K562 (cell line): ENCODE data around the gene GRIN1. TPM values are rescaled to one million over a fixed set of nuclear protein-coding genes. Genes with fewer than 3 reads are reported as not detected.
A peak's percentile ranks its signal among the peaks of the same experiment; 100 is the strongest.

Experiments
- CCAR2 ChIP-seq: fragments of 200-400 bp; formaldehyde crosslinking; IDR thresholded peaks from 2 replicates; pipeline ENCODE4 v1.6.1; 2017; ENCODE audit warnings: mild to moderate bottlenecking, low read depth, low read length
- ELF4 ChIP-seq: fragments of 450-650 bp; formaldehyde crosslinking; IDR thresholded peaks from 2 replicates; pipeline ENCODE4 v1.4.0; 2022; ENCODE audit warnings: missing genetic modification characterization
- JUND ChIP-seq, 2 experiments: IDR thresholded peaks; 2 replicates in 1 of 2; 3 replicates in 1 of 2; pipeline ENCODE4 v1.6.1; 2011; ENCODE audit warnings: borderline replicate concordance in 2 of 2, low read depth in 2 of 2, low read length in 2 of 2, improper control_type of control experiment in 1 of 2, missing biosample characterization in 1 of 2, missing genetic modification characterization in 1 of 2, missing genetic modification reagents in 1 of 2
- MCM7 ChIP-seq, 2 experiments: fragments of 450-650 bp; IDR thresholded peaks; 2 replicates each; pipeline ENCODE4 v1.6.1; 2016 to 2018
- MTA3 ChIP-seq: fragments of 450-650 bp; formaldehyde crosslinking; IDR thresholded peaks from 2 replicates; pipeline ENCODE4 v1.6.1; 2017; ENCODE audit warnings: mild to moderate bottlenecking, borderline replicate concordance
- PHF20 ChIP-seq: fragments of 450-650 bp; IDR thresholded peaks from 2 replicates; pipeline ENCODE4 v1.6.1; 2018; ENCODE audit not compliant: partially characterized antibody
- POU5F1 ChIP-seq: fragments of 150-350 bp; IDR thresholded peaks from 2 replicates; pipeline ENCODE4 v1.6.1; 2014; ENCODE audit warnings: borderline replicate concordance, low read length, low read depth, mild to moderate bottlenecking; ENCODE audit not compliant: partially characterized antibody
- PRPF4 ChIP-seq: fragments of 200-400 bp; formaldehyde crosslinking; IDR thresholded peaks from one replicate; pipeline ENCODE4 v1.6.1; 2017; ENCODE audit warnings: low read length, low read depth, mild to moderate bottlenecking; ENCODE audit not compliant: insufficient read depth, poor library complexity, severe bottlenecking
- PTBP1 ChIP-seq: fragments of 200-400 bp; formaldehyde crosslinking; IDR thresholded peaks from 2 replicates; pipeline ENCODE4 v1.6.1; 2017; ENCODE audit warnings: low read depth, low read length
- SETDB1 ChIP-seq: IDR thresholded peaks from one replicate; pipeline ENCODE4 v1.6.1; 2012; ENCODE audit warnings: low read length, control low read depth, inconsistent platforms
- SMAD3 ChIP-seq: fragments of 450-650 bp; formaldehyde crosslinking; conservative IDR thresholded peaks from 2 replicates; pipeline ENCODE4 v1.4.0; 2020; ENCODE audit warnings: mild to moderate bottlenecking
- STAT5B ChIP-seq: fragments of 250-450 bp; sonication (Bioruptor Pico); IDR thresholded peaks from 2 replicates; pipeline ENCODE4 v1.8.0; 2021; ENCODE audit warnings: mild to moderate bottlenecking, inconsistent platforms
- TCFL5 ChIP-seq: fragments of 250-450 bp; sonication (Bioruptor Pico); conservative IDR thresholded peaks from 2 replicates; pipeline ENCODE4 v1.6.1; 2021; ENCODE audit warnings: mild to moderate bottlenecking, moderate library complexity, matching md5 sums
- ZNF436 ChIP-seq: fragments of 250-450, 450-650 bp; sonication (Bioruptor Pico); formaldehyde crosslinking; IDR thresholded peaks from 2 replicates; pipeline ENCODE4 v1.7.0; 2020; ENCODE audit warnings: mild to moderate bottlenecking
- ZNF766 ChIP-seq: fragments of 200-800 bp; sonication (Bioruptor generic); conservative IDR thresholded peaks from 2 replicates; pipeline ENCODE4 v1.6.1; 2016; ENCODE audit warnings: missing genetic modification characterization, missing compliant biosample characterization
- ZSCAN32 ChIP-seq: fragments of 450-650 bp; formaldehyde crosslinking; IDR thresholded peaks from 2 replicates; pipeline ENCODE4 v1.4.0; 2020; ENCODE audit warnings: mild to moderate bottlenecking, moderate library complexity
- ZZZ3 ChIP-seq: fragments of 450-650 bp; IDR thresholded peaks from 2 replicates; pipeline ENCODE4 v1.6.1; 2016; ENCODE audit warnings: antibody characterized with exemption, mild to moderate bottlenecking, moderate library complexity
- polyA plus RNA-seq, 8 experiments: library from polyadenylated mRNA; depleted of rRNA in 4 of 8; stranded (reverse) in 5 of 8; unstranded in 3 of 8; fragments of >200 nt; fragmentation: Nextera tagmentation in 2 of 8; fragmentation: Illumina TruSeq in 1 of 8; extraction: Ambion mirVana in 2 of 8; extraction: Trizol in 1 of 8; gene quantifications; 2 replicates each; pipeline versions ENCODE4 v1.2.1 to v1.2.3, GENCODE V29; 2011 to 2014; ENCODE audit warnings: inconsistent platforms in 1 of 8, missing spikeins in 1 of 8
- total RNA-seq, 7 experiments: library from RNA; depleted of rRNA in 6 of 7; stranded (reverse); fragments of >200 nt in 6 of 7; fragmentation: Illumina TruSeq in 2 of 7; extraction: Trizol in 2 of 7; gene quantifications; 2 replicates each; pipeline versions ENCODE4 v1.2.1 to v1.2.3, GENCODE V29; 2011 to 2021; ENCODE audit warnings: low replicate concordance in 1 of 7
- TF ChIP-seq, protein P1 (sequence below): sonication (generic); formaldehyde crosslinking; IDR thresholded peaks from 2 replicates; pipeline ENCODE4 v1.8.0; 2022; ENCODE audit warnings: mild to moderate bottlenecking, missing genetic modification reagents
- TF ChIP-seq, protein P2 (sequence below): fragments of 250-450 bp; sonication (Bioruptor Pico); IDR thresholded peaks from 2 replicates; pipeline ENCODE4 v1.4.0; 2020; ENCODE audit warnings: mild to moderate bottlenecking, moderate library complexity
- TF ChIP-seq, protein P3 (sequence below): sonication (generic); formaldehyde crosslinking; IDR thresholded peaks from 2 replicates; pipeline ENCODE4 v1.8.1; 2023; ENCODE audit warnings: mild to moderate bottlenecking, missing genetic modification reagents

GRIN1 gene
- total and polyA plus RNA-seq, 9 of the 15 experiments (the other 6 are each of a cell fraction or from before 2014, with no cell fraction given): 0.03 to 0.35 (median 0.16) TPM; not detected in 6

DNA sequence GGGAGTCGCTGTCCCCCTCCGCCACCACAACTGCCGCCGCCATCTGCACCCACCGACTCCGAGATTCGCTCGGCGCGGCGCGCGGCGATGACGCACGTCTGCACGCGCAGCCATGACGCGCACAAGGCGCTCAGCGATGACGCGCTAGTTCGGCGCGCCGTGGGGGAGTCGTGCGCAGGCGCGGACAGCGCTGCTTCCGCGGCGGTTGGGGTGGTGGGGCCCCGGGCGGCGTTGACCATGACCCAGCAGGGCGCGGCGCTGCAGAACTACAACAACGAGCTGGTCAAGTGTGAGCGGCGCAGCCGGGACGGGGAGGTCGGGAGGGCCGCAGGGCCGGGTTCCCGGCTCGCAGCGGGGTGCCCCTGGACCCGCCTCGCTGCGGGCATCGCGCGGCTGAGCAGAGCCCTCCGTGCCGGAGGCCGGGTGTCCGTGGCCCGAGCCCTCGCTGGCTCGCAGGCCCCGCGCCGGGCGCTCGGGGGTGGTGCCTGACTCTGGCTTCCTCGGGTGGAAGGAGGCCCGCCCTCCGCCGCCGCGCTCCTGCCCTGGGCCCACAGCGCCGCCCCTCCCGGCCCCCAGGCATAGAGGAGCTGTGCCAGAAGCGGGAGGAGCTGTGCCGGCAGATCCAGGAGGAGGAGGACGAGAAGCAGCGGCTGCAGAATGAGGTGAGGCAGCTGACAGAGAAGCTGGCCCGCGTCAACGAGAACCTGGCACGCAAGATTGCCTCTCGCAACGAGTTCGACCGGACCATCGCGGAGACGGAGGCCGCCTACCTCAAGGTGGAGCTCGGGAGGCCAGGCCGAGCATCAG lies 49.7 kb downstream of the GRIN1 start, which contains the start of the genes ANAPC2 and SSNA1 (continued):
- TF ChIP-seq, protein P1, sequence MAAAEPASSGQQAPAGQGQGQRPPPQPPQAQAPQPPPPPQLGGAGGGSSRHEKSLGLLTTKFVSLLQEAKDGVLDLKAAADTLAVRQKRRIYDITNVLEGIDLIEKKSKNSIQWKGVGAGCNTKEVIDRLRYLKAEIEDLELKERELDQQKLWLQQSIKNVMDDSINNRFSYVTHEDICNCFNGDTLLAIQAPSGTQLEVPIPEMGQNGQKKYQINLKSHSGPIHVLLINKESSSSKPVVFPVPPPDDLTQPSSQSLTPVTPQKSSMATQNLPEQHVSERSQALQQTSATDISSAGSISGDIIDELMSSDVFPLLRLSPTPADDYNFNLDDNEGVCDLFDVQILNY (CRISPR knock-in tag): no peak
- TF ChIP-seq, protein P2, sequence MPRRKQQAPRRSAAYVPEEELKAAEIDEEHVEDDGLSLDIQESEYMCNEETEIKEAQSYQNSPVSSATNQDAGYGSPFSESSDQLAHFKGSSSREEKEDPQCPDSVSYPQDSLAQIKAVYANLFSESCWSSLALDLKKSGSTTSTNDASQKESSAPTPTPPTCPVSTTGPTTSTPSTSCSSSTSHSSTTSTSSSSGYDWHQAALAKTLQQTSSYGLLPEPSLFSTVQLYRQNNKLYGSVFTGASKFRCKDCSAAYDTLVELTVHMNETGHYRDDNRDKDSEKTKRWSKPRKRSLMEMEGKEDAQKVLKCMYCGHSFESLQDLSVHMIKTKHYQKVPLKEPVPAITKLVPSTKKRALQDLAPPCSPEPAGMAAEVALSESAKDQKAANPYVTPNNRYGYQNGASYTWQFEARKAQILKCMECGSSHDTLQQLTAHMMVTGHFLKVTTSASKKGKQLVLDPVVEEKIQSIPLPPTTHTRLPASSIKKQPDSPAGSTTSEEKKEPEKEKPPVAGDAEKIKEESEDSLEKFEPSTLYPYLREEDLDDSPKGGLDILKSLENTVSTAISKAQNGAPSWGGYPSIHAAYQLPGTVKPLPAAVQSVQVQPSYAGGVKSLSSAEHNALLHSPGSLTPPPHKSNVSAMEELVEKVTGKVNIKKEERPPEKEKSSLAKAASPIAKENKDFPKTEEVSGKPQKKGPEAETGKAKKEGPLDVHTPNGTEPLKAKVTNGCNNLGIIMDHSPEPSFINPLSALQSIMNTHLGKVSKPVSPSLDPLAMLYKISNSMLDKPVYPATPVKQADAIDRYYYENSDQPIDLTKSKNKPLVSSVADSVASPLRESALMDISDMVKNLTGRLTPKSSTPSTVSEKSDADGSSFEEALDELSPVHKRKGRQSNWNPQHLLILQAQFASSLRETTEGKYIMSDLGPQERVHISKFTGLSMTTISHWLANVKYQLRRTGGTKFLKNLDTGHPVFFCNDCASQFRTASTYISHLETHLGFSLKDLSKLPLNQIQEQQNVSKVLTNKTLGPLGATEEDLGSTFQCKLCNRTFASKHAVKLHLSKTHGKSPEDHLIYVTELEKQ: no peak
- TF ChIP-seq ZSCAN32 (CRISPR knock-in tag) (no peak), ELF4 (CRISPR knock-in tag) (peak; percentile 44; the same call in 1 of the 2 replicates), TCFL5 (no peak), POU5F1 (peak; percentile 83), SMAD3 (CRISPR knock-in tag) (peak; percentile 62; the same call in 1 of the 2 replicates), PRPF4 (peak; percentile 74), MTA3 (peak; percentile 79), ZNF436 (no peak), SETDB1 (peak; percentile 86), PHF20 (peak; percentile 100), PTBP1 (no peak), JUND (IDR thresholded peaks at IDR 0.05; ENCODE audit: borderline replicate concordance, low read depth, low read length) (peak; percentile 87), JUND (tag; IDR thresholded peaks at IDR 0.05; ENCODE audit: borderline replicate concordance, low read depth, low read length) (no peak; the same call in 2 of the 3 replicates), MCM7 (IDR thresholded peaks at IDR 0.05) (no peak), STAT5B (no peak), CCAR2 (no peak), ZNF766 (peak; percentile 70), ZZZ3 (no peak)
- TF ChIP-seq, protein P3, sequence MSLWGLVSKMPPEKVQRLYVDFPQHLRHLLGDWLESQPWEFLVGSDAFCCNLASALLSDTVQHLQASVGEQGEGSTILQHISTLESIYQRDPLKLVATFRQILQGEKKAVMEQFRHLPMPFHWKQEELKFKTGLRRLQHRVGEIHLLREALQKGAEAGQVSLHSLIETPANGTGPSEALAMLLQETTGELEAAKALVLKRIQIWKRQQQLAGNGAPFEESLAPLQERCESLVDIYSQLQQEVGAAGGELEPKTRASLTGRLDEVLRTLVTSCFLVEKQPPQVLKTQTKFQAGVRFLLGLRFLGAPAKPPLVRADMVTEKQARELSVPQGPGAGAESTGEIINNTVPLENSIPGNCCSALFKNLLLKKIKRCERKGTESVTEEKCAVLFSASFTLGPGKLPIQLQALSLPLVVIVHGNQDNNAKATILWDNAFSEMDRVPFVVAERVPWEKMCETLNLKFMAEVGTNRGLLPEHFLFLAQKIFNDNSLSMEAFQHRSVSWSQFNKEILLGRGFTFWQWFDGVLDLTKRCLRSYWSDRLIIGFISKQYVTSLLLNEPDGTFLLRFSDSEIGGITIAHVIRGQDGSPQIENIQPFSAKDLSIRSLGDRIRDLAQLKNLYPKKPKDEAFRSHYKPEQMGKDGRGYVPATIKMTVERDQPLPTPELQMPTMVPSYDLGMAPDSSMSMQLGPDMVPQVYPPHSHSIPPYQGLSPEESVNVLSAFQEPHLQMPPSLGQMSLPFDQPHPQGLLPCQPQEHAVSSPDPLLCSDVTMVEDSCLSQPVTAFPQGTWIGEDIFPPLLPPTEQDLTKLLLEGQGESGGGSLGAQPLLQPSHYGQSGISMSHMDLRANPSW: no peak
